Osteocyte (in vitro differentiated cells): ENCODE measurements around the gene ZNF497. TPM values are rescaled to one million over a fixed set of nuclear protein-coding genes. Genes with fewer than 3 reads are reported as not detected.

Experiments used
- DNase-seq: peaks from one replicate; pipeline ENCODE4 v3.0.0; 2021; ENCODE audit warnings: mixed read lengths; ENCODE audit not compliant: unreplicated experiment; ENCODE audit errors: extremely low spot score
- H3K27ac Mint-ChIP-seq: one replicate; pipeline ENCODE4 v1.8.0; 2021; ENCODE audit warnings: mild to moderate bottlenecking, mixed read lengths; ENCODE audit not compliant: unreplicated experiment
- H3K27me3 Mint-ChIP-seq: one replicate; pipeline ENCODE4 v1.8.0; 2021; ENCODE audit warnings: mixed read lengths; ENCODE audit not compliant: unreplicated experiment
- H3K36me3 Mint-ChIP-seq: one replicate; pipeline ENCODE4 v1.8.0; 2021; ENCODE audit warnings: mixed read lengths; ENCODE audit not compliant: unreplicated experiment
- H3K4me1 Mint-ChIP-seq: one replicate; pipeline ENCODE4 v1.8.0; 2021; ENCODE audit warnings: mixed read lengths; ENCODE audit not compliant: unreplicated experiment
- H3K4me3 Mint-ChIP-seq: one replicate; pipeline ENCODE4 v1.8.0; 2021; ENCODE audit warnings: mild to moderate bottlenecking, moderate library complexity, mixed read lengths; ENCODE audit not compliant: unreplicated experiment
- H3K9me3 Mint-ChIP-seq: one replicate; pipeline ENCODE4 v1.8.0; 2021; ENCODE audit warnings: mixed read lengths; ENCODE audit not compliant: unreplicated experiment
- total RNA-seq: library from RNA; stranded (reverse); gene quantifications from 2 replicates; pipeline ENCODE4 v1.2.1, GENCODE V29; 2021
- TF ChIP-seq, protein P1 (sequence below): fragments of 200-600 bp; sonication (generic); IDR thresholded peaks from 2 replicates; pipeline ENCODE4 v1.5.0; 2021; ENCODE audit warnings: antibody characterized with exemption, mild to moderate bottlenecking, moderate library complexity

The ZNF497 gene
- total RNA-seq, 1 donor from 2014 or later, result 2.7 TPM

DNA sequence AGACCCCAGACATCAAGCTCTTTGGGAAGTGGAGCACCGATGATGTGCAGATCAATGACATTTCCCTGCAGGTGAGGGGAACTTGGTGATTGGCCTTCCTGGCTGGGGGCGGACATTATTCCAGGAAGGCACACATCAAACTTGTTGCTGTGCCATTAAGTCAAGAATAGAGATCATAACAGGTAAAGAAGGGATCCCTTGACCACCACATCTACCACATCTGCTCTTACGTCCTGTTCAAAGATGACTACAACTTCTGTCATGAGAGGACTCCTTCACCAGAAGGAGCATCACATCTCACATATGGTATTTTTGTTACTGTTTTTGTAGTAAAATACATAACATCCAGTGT is 25.6 kb upstream of the ZNF497 start:
- TF ChIP-seq, protein P1, sequence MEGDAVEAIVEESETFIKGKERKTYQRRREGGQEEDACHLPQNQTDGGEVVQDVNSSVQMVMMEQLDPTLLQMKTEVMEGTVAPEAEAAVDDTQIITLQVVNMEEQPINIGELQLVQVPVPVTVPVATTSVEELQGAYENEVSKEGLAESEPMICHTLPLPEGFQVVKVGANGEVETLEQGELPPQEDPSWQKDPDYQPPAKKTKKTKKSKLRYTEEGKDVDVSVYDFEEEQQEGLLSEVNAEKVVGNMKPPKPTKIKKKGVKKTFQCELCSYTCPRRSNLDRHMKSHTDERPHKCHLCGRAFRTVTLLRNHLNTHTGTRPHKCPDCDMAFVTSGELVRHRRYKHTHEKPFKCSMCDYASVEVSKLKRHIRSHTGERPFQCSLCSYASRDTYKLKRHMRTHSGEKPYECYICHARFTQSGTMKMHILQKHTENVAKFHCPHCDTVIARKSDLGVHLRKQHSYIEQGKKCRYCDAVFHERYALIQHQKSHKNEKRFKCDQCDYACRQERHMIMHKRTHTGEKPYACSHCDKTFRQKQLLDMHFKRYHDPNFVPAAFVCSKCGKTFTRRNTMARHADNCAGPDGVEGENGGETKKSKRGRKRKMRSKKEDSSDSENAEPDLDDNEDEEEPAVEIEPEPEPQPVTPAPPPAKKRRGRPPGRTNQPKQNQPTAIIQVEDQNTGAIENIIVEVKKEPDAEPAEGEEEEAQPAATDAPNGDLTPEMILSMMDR, result no peak
- no peak for DNase-seq
- Mint-ChIP-seq H3K36me3 (peaks cover 24% of the 10 kb centered on the region), H3K4me3 (peak overlapping the region; percentile 91), H3K9me3 (no peaks in the 10 kb centered on the region), H3K27ac (peak overlapping the region; percentile 99), H3K4me1 (peaks cover 34% of the 10 kb centered on the region), H3K27me3 (no peaks in the 10 kb centered on the region)

DNA sequence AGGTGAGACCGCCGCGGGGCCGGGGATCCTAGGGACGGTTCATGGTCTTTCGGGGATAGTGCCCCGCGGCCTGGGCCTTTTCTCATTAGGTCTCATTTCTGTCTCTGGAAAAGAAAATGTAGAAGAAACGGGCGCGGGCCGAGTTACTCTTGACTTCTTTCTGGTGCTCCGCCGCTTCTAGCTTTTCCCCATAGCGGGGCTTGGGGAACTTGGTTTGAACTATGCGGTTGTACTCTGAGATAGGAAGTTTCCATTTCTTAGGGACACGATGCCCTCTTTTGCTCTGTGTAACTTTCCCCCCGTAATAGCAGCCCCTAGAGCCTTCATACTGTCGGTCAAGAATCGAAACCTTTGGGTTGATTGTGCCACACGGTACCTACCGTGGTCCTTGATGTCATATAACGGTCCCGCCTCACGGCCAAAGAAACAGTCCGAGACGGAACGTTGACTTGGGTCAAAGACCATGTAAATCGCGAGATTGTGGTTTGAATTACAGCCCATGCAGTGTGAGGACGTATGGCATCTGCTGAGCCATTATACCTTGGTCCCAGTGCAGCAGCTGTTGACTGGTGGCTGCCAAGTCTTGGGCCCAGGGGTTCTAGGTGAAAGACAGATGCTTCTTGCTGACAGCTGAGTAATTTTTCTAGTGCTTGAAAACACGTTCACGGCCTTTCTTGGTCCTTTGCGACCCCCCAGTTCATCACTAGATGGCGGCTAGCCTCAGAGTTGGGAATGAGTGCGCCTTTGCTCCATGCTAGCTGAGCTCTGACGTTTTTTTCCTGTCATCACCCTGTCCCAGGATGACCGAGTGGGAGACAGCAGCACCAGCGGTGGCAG is 25.0 kb upstream of the ZNF497 start:
- H3K27me3 Mint-ChIP-seq, result no peaks in the 10 kb centered on the region
- no peak for DNase-seq
- H3K4me3 Mint-ChIP-seq, result peak overlapping the region; percentile 91
- TF ChIP-seq, protein P1, result no peak
- H3K9me3 Mint-ChIP-seq, result no peaks in the 10 kb centered on the region
- peaks cover 19% of the 10 kb centered on the region for H3K36me3 Mint-ChIP-seq
- peaks cover 34% of the 10 kb centered on the region for H3K4me1 Mint-ChIP-seq
- H3K27ac Mint-ChIP-seq, result peak overlapping the region; percentile 99

DNA sequence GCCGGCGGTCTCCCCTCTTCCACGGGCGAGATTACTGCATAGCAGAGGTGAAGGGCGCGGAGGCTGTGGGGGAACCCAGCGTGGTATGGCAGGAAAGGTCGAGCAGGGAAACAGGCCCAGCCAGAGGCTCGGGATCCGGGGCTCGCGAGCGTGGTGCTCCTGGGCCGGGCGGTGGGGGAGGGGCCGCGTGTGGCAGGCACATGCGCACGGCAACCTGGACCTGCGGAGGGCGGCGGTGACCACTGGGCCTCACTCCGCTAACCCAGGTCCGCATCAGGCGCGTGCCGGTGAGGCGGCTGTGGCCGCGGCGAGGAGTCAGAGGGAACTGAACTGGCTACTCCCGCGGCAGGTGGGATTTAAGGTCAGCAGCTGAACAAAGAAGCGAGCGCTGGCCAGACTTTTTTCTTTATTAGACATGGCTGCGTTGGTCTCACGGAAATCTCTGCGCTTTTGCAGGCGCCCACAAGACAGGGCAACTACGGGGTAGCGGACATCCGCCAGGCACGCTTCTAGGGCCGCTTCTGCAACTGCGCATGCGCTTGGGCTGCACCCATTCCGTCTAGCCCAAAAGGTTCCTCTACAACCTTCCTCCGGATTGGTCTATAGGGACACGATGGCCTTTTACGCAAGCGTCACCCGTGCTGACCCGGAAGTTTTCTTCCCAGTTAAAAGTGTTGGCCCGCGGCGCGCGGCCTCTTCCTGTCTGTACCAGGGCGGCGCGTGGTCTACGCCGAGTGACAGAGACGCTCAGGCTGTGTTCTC is 24.2 kb upstream of the ZNF497 start, which contains the start of gene RPS5:
Gene RPS5, plus strand, starts transcription at position 694 of the 762 bp plus-strand sequence. CDS start 869 bp downstream, outside the sequence.
- H3K27ac Mint-ChIP-seq, result peak within 1 kb of the TSS; percentile 99
- H3K27me3 Mint-ChIP-seq, result no peaks in the 10 kb centered on the region
- no peaks in the 10 kb centered on the region for H3K9me3 Mint-ChIP-seq
- TF ChIP-seq, protein P1, result no peak
- H3K36me3 Mint-ChIP-seq, result peaks cover 18% of the 10 kb centered on the region
- peak; percentile 98 for DNase-seq
- H3K4me3 Mint-ChIP-seq, result peak within 1 kb of the TSS; percentile 91
- H3K4me1 Mint-ChIP-seq, result peaks cover 38% of the 10 kb centered on the region

DNA sequence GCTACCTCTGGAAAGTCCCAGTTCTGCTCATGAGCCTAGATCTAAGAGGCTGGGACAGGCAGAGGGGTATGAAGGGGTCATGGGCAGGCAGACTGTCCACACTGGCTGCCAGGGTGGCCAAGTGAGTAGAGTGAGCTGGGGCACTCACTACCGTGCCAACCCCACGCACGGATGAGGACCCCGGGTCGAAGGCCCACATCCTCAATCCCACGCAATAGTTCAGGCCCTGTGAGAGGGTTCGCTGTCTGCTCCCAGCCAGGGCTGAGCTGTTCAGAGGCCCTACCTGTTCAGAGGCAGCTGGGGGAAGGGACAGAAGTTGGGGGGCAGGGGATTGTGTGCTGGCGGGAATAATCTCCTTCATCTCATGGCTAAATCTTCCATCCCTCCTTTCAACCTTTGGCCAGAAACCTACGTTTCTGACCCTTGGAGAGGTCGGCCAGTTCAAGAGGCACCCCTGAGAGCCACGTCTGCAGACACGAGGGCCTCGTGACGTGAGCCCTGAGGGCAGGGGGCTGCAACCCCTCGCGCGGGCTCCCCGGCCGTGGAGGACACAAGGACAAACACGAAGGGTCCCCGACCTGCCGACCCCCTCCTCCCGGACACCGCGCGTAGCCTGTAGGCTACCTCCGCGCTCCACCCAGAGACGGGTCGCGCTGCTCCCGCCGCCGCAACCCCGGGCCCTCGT is 23.5 kb upstream of the ZNF497 start:
- Mint-ChIP-seq H3K27me3 (no peaks in the 10 kb centered on the region), H3K9me3 (no peaks in the 10 kb centered on the region), H3K4me3 (peak overlapping the region; percentile 91), H3K36me3 (peaks cover 18% of the 10 kb centered on the region), H3K4me1 (peaks cover 42% of the 10 kb centered on the region), H3K27ac (peak overlapping the region; percentile 99)
- DNase-seq, result no peak
- TF ChIP-seq, protein P1, result no peak
